ENCODE data around the gene SLC10A6. TPM values are rescaled to one million over a fixed set of nuclear protein-coding genes. Genes with fewer than 3 reads are reported as not detected.

SLC10A6 gene
- total RNA-seq, 1 donor from 2014 or later = not detected

- Mint-ChIP-seq H3K27me3 (no peaks in the 10 kb centered on the region), H3K9me3 (no peaks in the 10 kb centered on the region), H3K27ac (peak overlapping the region; percentile 70), H3K4me1 (ENCODE audit: unreplicated experiment) (peaks cover 10% of the 10 kb centered on the region), H3K36me3 (no peaks in the 10 kb centered on the region), H3K4me3 (no peak overlapping the region)
- no peak for DNase-seq (ENCODE audit: extremely low spot score, unreplicated experiment)
- TF ChIP-seq, protein P1, sequence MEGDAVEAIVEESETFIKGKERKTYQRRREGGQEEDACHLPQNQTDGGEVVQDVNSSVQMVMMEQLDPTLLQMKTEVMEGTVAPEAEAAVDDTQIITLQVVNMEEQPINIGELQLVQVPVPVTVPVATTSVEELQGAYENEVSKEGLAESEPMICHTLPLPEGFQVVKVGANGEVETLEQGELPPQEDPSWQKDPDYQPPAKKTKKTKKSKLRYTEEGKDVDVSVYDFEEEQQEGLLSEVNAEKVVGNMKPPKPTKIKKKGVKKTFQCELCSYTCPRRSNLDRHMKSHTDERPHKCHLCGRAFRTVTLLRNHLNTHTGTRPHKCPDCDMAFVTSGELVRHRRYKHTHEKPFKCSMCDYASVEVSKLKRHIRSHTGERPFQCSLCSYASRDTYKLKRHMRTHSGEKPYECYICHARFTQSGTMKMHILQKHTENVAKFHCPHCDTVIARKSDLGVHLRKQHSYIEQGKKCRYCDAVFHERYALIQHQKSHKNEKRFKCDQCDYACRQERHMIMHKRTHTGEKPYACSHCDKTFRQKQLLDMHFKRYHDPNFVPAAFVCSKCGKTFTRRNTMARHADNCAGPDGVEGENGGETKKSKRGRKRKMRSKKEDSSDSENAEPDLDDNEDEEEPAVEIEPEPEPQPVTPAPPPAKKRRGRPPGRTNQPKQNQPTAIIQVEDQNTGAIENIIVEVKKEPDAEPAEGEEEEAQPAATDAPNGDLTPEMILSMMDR (conservative IDR thresholded peaks at IDR 0.05) = no peak
These were observed 7.7 kb upstream of the SLC10A6 start for GRCh38 chr4:86856896-86857295.

DNA sequence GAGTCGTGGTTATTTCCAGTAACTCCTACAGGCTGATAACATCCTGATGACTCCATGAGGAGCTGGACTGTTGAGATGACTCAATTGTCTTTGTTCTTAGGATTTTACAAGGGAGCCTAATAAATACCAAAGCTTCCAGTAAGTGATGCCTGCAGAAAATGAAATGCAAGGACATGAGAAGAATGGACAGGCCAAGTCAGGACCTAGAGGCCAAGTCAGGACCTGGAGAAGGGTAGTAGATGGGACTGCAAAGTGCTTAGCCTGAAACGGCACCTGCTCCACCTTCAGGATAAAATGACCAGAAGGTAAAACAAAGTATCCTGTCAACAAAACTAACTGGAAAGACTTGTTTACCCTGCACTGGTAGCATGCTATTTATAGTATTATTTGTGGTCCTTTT, 6.4 kb upstream of the SLC10A6 start:
- Mint-ChIP-seq H3K4me3 (peak overlapping the region; percentile 38), H3K4me1 (ENCODE audit: unreplicated experiment) (peaks cover 12% of the 10 kb centered on the region), H3K27me3 (no peaks in the 10 kb centered on the region), H3K27ac (peak overlapping the region; percentile 70), H3K36me3 (no peaks in the 10 kb centered on the region), H3K9me3 (no peaks in the 10 kb centered on the region)
- TF ChIP-seq, protein P1 (conservative IDR thresholded peaks at IDR 0.05) = no peak
- no peak for DNase-seq (ENCODE audit: extremely low spot score, unreplicated experiment)

DNA sequence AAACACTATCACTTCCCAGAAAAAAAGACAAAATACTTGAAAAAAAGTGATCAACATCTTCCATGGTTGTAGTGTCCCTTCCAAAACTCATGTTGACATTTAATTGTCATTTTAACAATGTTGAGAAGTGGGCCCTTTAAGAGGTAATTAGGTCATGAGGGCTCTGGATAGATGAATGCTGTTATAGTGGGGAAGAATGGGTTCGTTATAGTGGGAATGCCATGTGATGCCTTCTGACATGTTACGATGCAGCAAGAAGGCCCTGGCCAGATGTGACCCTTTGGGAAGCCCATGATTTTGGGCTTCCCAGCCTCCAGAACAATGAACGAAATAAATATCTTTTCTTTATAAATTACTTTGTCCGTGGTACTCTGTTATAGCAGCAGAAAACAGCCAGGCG, 4.0 kb upstream of the SLC10A6 start:
- no peaks in the 10 kb centered on the region for H3K9me3 Mint-ChIP-seq
- DNase-seq (ENCODE audit: extremely low spot score, unreplicated experiment) = no peak
- H3K27me3 Mint-ChIP-seq = no peaks in the 10 kb centered on the region
- H3K4me3 Mint-ChIP-seq = no peak overlapping the region
- H3K27ac Mint-ChIP-seq = no peak overlapping the region
- TF ChIP-seq, protein P1 (conservative IDR thresholded peaks at IDR 0.05) = no peak
- no peaks in the 10 kb centered on the region for H3K36me3 Mint-ChIP-seq
- H3K4me1 Mint-ChIP-seq (ENCODE audit: unreplicated experiment) = peaks cover 22% of the 10 kb centered on the region

DNA sequence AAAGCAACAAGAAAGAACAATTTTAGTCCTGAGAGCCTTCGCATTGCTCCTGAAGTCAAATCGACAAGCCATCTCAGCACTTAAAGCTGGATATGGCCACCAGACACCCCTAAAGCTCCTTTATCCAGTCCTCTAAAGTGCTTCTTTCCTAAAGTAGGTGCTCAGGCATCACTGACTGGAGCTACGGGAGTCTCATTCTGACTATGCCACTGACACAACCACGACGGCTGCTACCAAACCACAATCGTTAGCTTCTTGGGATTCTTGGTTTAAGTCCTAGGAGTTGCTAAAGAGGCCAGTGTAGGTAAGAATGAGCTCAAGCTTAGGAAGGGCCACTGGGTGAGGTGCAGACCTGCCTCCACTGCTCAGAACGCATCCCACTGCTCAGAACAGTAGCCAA, 1.0 kb downstream of the SLC10A6 start:
- Mint-ChIP-seq H3K4me3 (no peak overlapping the region), H3K27me3 (no peaks in the 10 kb centered on the region), H3K9me3 (peaks cover 6% of the 10 kb centered on the region), H3K4me1 (ENCODE audit: unreplicated experiment) (peaks cover 29% of the 10 kb centered on the region), H3K36me3 (no peaks in the 10 kb centered on the region), H3K27ac (no peak overlapping the region)
- TF ChIP-seq, protein P1 (conservative IDR thresholded peaks at IDR 0.05) = no peak
- no peak for DNase-seq (ENCODE audit: extremely low spot score, unreplicated experiment)

- H3K27ac Mint-ChIP-seq = no peak overlapping the region
- H3K4me3 Mint-ChIP-seq = no peak overlapping the region
- DNase-seq (ENCODE audit: extremely low spot score, unreplicated experiment) = no peak
- no peaks in the 10 kb centered on the region for H3K36me3 Mint-ChIP-seq
- peaks cover 6% of the 10 kb centered on the region for H3K9me3 Mint-ChIP-seq
- peaks cover 29% of the 10 kb centered on the region for H3K4me1 Mint-ChIP-seq (ENCODE audit: unreplicated experiment)
- TF ChIP-seq, protein P1 (conservative IDR thresholded peaks at IDR 0.05) = no peak
- H3K27me3 Mint-ChIP-seq = no peaks in the 10 kb centered on the region
These were observed 1.6 kb downstream of the SLC10A6 start for GRCh38 chr4:86847571-86847970.

GRCh38 chr4:86846921-86847320, 2.3 kb downstream of the SLC10A6 start:
- no peak overlapping the region for H3K4me3 Mint-ChIP-seq
- peaks cover 29% of the 10 kb centered on the region for H3K4me1 Mint-ChIP-seq (ENCODE audit: unreplicated experiment)
- H3K36me3 Mint-ChIP-seq = no peaks in the 10 kb centered on the region
- peaks cover 6% of the 10 kb centered on the region for H3K9me3 Mint-ChIP-seq
- DNase-seq (ENCODE audit: extremely low spot score, unreplicated experiment) = no peak
- TF ChIP-seq, protein P1 (conservative IDR thresholded peaks at IDR 0.05) = no peak
- no peak overlapping the region for H3K27ac Mint-ChIP-seq
- H3K27me3 Mint-ChIP-seq = no peaks in the 10 kb centered on the region
